HG03060 (cell line): ENCODE data around the gene NKX2-1.
"Not testable (repeated sequence)": the region's sequence is repeated elsewhere in the genome, so short reads cannot be mapped to it uniquely, and the experiment has no call there.

Experiments
- ATAC-seq: cut with Tn5 transposase; IDR thresholded peaks from one replicate; pipeline ENCODE4 v1.9.1; 2021; ENCODE audit warnings: low read depth, moderate number of reproducible peaks; ENCODE audit not compliant: unreplicated experiment

NKX2-1 gene

DNA sequence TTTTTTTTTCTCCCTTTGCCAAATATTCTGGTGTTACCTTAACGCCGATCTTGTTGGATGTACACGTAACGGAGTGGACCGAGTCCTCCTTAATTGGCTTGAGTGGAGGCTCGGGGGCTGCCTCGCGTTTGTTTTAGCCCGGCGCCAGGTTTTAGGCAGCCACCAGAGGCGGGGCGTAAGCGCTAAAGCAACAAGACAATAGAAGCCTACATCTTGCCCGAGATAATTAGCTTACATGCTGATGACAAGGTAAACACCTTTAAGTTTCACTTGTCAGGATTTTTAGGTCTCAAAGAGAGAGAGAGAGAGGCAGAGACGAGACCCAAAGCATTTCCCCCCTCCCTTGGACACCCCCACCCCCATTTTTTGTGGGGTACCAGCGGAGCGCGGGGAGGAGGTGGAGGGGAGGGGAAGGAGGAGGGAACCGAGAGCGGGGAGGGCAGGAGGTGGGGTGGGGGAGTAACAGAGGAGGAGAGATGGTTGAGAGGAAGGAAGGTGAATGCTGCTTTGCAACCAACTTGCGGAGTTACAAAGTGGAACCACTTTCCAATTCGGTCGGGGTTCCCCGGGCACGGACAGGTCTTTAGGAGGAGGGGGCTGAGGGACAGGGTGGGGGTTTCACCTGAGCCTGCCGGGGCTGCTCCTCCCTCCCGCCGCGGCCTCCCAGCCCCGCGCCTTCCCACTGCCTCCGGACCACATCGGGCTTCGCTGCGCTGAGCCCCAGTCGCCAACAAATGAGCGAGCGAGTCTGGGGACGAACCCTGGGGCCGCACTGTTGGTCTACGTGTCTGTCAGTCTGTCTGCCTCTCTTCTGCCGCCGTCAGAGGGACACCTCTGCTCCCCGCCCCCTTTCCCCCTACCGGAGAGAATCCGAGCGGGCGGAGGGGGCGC is at the start of gene NKX2-1:
Gene NKX2-1 (minus strand): TSS at position 802 of the 891 bp plus-strand sequence. CDS start 103 bp downstream, at position 699.
- ATAC-seq: no peak

DNA sequence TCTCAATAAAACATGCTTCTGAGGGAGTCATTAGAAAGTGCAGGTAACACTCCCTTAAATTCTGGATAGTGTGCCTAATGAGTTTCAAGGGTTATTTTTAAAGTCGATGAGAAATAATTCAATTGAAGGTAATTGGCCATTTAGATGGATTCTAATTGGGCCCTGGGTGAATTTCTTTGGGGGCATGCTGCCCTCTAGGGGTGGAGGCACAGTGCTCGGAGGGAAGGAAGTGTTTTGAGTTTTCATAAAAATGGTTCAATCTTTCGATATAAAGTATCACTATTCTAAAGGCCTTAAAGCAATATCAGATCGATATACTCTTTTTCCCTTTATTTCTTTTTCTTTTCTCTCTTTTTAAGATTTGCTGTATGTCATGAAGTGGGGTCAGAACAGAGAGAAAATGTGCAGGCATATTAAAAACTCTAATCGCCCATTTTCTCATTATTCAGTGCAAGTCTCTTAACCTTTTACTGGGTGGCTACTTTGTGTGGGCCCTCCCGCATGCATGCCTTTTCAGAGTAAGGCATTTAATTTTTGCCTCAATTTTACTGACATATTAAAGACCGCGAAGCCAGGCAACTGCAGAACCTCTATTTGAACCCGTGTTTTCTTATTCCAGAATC is 36.9 kb upstream of the NKX2-1 start:
- ATAC-seq: no peak

DNA sequence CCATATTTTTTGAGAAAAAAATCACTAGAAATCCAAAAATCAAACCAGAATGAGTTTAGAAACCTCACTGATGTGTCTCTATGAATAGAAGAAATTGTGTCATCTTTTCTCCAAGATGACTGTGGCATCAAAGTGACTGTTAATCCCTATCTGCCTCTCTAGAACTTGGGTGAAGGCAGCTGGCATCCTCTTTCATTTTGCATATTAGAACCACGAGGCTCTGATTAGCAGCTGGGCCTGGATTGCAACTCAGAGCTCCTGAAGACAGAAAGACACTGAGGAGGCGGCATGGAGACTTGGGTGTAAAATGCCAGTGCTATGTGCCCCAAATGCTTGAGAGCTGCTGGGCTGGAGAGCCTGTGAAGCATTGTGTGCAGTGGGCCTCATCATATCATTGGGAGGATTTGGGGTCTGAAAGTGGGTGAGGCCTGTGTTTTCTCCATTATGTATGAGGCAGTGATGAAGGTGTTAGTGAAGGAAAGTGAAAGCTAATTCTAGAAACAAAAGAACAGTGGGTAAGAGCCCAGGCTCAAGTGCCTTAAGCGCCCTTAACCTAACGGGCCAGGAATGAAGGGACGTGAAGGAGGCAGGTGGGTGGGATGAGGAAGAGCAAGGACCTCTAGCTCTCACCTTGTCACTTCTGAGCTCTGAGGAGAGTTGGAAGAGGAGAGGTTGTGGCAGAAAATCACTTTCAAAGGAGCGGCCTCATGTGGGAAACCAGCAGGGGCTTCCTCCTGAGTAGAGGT is 36.1 kb upstream of the NKX2-1 start:
- ATAC-seq: no peak

DNA sequence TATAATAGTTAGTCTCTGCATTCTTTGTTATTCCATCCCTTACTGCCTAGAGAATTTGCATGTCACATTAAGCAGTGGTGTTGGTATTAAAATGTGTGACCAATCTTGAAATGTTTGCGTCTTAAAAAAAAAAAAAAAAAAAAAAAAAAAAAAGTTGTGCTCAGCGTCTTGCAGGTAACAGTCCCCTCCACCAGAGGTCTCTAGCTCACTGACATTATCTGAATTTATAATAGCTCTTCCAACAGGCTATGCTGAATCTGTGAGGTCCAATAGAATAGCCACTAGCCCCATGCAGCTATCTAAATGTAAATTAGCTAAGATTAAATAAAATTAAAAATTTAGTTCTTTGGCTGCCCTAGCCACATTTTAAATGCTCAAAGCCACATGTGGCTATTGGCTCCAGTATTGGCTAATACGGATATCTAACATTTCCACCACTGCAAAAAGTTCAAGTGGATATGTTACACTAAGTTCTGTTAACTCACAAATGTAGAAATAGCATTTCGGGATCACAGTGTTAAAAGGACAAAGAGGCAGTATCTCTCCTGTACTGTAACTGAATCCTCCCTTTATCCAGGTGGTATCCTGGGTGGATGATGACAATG is 33.7 kb upstream of the NKX2-1 start:
- ATAC-seq: no peak

DNA sequence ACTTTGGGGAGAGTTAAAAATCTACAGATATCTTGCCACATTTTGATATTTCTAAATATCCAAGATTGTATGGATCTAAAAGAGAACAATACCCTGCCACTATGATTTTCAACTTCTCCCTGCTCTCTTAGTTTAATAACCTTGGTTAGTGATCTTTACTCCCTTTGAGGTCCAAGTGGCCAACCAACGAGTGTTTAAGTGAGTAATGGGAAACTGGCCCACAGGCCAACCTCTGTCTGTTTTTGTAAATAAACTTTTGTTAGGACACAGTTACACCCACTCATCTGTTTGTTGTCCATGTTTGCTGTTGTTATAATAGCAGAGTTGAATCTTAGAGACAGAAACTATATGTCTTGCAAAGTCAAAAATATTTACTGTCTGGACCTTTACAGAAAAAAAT is 30.9 kb upstream of the NKX2-1 start:
- ATAC-seq: no peak

DNA sequence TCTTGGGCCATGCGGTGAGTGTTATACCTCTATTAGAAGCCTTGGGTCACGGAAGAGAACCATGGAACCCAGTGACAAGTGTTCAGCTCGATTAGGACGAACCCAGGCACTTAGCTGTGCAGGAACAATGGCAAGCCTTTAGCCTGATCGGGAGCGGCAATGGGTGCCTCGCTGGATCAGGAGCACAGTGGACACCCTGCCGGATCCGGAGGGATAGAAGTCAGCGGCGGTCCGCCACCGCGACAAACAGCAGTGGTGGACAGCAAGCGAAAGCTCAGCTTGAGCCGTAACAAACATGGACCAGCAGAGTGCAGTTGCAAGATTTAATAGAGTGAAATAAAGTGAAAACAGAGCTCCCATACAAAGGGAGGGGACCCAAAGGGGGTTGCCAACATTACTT is 24.2 kb upstream of the NKX2-1 start:
- ATAC-seq: not testable (repeated sequence)

DNA sequence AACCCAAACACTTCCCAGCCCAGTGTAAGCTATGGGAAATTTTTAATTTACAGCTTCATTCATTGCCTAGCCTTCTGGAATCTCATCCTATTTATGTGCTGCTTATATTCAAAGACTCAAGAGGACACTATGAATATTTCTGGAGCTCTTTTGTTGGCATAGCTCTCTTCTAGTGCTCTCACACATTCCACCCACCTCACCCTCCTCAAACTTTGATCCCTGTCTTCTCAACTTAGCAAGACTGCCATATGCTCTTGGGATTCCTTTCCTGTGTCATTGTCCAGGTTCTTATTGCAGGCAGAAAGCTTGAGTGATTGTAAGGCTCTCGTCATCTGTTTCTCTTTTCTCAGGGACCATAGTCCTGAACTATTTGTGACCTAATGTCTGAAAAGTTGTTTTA is 18.0 kb upstream of the NKX2-1 start:
- no peak for ATAC-seq

DNA sequence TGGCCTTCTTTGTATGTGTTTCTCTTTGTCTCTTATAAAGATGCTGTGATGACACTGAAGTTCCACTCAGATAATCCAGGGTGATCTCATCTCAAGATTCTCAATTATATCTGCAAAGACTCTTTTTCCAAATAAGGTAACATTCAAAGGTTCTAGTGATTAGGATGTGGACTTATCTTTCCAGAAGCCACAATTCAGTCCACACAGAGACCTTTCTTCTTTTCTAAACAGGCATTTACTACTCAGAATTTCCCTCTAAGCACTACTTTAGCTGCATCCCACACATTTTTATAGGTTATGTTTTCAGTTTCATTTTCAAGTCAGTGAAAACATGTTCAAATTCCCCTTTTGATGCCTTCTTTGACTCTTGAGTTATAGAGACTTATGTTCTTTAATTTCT is 9.0 kb upstream of the NKX2-1 start:
- no peak for ATAC-seq

DNA sequence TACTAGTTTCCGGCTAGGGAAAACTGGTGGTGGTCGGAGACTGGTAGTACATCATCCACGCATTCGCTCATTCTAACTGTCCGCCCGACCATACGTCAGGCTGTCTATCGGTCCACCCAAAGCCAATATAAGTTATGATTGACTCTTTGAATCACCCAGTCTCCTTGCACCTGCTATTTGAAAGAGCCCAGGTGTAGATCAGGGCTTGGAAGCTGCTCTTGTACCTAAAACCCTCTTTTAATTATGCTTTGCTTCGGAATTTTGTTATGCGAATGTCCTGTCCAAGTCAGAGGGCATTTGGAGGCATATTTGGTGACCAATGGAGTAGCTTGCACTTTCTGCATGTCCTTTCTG is 5.7 kb upstream of the NKX2-1 start:
- no peak for ATAC-seq

DNA sequence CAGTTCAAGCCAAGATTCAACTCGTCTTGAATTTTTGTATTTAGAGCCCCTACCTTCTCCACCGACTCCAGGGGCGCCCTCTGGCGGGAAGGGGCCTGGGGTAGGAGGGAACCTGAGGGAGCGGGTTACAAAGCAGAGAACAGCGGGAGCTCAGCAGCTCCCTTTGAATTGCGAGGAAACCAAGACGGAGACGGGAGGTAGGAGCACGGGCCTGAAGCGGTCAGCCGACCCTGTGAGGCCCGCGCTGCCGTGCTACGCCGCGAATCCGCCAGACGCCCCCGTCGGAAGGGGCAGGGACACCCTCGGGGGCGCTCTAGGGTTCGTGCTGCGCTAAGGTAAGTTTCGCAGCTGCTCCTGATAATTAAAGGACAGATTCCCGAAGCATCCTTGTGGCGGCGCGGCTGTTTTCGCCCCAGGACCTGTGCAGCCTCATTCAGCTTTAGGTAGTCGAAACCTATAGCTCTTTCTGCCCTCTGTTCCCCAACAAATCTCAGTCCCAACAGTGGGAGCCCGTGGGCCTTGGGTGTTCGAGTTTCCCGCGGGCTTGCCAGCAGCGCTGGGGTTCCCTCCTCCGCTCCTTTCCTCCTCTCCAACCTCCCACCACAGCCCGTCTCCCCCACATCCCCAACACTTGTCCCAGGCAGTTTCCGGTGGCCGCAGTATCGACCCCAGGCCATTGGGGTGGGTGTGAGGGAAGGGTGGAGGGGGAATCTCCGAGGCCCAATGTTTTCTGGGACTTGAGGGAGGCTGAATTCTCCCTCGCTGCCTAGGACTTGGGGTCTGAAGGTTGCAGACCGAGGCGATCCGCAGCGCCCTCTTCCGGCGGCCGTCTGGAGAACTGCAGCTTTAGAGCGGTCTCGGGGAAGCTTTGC is 5.1 kb upstream of the NKX2-1 start:
- ATAC-seq: no peak

DNA sequence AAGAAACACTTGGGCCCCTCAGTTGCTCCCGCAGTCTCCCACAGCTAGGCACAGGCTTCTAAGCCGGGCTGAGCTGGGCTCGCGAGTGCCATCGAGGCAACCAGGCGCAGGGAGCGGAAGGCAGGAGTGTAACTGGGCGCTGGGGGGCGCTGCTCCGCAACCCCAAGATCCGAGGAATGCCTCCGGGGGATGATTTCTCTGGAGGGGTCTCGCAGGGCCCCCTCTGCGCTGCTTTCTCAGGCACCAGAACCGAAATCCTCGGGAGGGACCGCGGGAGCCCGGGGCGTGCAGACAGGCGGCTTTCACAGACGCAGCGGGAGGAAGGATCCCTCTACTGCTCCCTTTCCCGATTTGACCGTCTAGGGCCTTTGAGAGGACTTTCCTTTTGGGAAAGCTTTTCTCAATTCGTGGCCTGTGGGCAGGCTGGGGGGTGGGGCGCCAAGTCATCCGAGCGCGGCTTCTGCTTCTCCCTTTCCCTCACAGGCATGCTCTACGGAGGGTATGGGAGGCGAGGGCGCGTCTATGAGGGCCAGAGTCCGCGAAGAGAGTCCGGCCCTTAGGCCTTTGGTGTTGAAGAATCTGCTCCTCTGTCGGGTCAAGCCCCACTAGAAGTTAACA is 4.3 kb upstream of the NKX2-1 start:
- no peak for ATAC-seq

DNA sequence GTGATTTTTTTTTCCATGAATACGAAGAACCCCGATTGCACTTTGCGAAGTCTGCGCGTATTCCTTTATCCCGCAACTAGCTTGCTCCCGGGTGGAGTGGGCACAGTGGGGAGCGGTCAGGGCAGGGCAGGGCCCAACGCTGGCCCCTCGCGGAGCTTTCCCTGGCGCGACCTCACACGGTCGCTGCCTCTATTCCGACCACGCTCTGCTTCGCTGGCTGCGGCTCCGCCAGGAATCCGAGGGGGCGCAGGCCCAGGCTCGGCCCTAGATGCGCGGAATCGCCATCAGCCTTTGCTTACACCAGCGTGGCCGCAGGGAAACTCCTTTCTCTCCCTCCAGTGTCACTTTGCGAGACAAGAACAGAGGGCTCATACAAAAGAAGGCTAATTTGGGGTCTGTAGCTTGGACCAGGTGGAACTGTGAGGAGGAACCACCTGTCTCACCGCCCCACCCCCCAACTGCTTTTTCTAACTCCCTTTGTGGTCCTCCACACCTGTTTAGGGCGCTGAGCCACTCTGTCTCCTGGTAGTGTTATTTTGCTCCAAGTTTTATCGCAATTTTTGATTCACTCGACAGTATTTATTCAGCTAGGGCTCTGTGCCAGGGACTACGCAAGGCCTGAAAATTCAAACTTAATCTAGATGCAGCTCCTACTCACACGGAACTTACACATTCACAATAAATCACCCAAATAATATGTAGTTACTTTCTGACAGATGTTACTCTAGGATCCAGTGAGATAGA is 3.1 kb upstream of the NKX2-1 start:
- ATAC-seq: no peak

DNA sequence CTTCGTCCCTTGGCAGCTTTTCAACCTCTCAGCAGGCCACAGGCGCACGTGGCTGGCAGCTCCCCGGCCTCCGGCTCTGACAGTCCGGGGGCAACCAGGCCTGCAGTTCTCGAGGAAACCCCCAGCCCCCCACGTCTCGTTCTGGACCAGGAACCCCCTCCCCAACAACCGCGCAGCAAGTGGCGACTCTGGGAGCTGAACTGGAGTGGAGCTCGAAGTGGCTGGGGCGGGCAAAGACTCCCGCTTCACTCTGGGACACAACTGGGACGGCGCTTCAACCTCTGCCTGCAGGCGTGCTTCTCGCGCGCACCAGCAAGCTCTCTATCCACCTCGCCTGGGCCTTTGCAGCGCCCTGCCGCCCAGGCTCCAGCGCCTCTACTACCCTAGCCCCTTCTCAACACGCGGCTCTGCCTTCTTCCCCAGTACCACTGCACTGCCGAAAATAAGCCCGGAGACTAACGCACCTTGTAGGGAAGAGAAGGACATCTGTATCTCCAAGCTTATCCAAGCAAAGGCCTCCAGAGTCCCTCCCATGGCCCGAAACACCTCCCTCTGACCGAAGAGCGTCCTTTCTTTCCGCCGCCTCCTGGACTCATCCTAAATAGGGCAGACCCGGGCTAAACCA is 2.4 kb upstream of the NKX2-1 start:
- no peak for ATAC-seq

DNA sequence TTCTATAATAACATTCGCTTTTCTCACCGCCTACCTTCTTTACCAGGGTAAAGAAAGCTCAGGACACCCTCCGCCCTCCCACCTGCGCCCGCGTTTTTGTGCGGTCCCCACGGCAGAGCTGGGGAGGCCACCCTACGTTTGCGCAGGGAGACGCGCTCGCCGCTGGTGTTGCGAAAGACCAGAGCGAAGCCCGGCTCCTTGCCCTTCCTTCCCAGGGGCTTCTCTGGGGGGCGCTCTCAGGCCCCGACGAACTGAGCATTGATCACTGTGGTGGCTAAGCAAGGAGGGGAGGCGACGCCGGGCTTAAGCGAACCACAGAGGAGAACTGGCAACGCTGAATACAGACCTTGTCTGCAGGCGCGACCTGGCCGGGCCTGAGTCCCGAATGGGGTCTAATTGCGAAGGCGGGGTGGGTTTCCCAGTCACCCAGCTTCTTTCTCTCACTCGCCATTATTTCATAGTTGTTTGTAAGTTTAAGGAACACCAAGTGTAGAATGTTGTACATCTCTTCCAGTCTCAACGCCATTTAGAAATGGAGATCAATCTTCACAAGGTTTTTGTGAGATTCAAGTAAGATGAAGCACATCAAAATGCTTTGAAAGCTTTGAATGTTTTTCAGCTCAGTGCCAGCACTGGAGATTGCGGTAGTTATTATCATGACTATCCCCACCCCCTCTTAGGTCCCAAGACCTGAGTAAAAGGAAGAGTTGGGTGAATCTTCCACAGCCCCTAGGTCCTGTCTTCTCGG is 1.7 kb upstream of the NKX2-1 start:
- ATAC-seq: no peak

DNA sequence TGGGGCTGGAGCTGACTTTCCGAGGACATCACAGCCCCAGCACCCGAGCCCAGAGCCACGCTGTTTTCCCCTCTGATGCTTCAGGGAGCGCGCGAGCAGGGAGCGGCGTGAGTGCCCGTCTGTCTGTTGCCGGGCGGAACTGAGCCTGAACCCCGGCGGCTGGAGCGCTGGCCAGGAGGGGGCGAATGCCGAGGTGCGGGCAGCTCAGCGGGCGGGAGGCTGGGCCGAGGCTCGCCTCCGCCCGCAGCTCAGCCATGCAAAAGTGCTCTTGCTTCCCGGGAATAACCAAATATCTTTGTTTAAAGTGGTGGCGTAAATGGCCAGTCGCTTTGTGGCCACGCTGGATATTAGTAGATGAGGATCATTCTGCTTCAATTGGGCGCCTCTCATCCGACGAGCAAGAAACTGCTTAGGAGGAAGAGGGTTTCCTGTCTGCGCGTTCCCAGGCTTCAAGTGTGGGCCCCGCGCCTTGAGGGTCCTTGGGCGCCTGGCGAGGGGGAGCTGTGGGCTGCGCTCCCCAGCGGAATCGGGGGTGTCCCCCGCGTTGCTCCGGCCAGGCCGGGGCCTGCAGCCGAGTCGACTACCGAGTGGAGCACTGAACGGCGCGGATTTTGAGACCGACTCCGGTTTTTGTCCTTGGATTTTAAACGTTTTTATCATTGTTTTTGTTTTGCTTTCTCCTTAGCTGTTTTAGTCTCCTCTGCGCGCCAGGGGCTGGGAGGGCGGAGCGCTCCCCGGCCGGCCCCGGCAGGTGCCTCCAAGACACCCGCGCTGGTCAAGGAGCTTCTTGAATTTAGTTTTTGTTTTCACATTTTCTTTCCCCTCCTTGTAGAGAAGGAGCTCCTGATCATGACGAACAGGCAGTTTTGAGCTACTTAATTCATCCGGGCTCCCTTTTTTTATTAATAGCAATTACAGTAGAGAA is 831 bp upstream of the NKX2-1 start:
- no peak for ATAC-seq

DNA sequence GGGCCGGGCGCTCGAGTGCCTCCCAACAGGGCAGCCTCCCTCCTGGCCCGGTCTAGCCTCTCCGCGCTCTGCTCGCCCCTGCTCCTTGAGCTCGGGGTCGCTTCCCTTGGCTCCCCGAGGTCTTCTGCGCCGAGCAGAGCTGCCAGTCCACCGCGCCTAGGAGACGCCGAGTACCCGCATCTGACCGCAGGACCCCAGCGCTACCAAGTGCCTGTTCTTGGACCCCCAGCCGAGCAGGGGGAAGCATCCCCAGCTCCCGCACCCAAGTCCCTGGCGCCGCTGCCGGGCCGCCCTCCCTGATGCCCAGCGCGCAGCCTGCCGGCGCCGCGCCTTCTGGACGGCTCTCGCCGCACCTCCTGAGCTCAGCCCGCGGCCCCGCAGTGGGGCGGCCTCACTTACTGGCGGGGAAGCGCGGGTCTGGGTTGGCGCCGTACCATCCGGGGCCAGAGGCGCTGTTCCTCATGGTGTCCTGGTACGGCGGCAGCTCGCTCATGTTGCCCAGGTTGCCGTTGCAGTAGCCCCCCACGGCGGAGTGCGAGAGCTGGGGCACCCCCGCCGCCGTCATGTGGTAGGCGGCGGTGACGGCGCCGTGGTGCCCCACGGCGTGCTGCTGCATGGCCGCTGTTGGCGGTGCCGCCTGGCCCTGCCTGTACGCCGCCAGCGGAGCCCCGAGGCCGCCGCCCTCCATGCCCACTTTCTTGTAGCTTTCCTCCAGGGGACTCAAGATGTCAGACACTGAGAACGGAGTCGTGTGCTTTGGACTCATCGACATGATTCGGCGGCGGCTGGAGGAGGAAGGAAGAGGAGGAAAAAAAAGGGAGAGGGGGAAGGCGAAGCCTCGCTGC is 1.2 kb downstream of the NKX2-1 start:
- ATAC-seq: no peak
